ENCODE measurements around the gene PNMA6E. TPM values are rescaled to one million over a fixed set of nuclear protein-coding genes. Genes with fewer than 3 reads are reported as not detected.

Gene PNMA6E
- polyA plus RNA-seq, 1 donor from 2014 or later: not detected

- no peak overlapping the region for H3K9ac ChIP-seq (ENCODE audit: low read length)
- H3K4me3 ChIP-seq (ENCODE audit: low read length): no peak overlapping the region
- H3K79me2 ChIP-seq (replicated peaks; ENCODE audit: insufficient read depth, low read length): no peaks in the 10 kb centered on the region
- H3K4me2 ChIP-seq (ENCODE audit: low read length): no peak overlapping the region
- no peaks in the 10 kb centered on the region for H3K36me3 ChIP-seq (ENCODE audit: insufficient read depth, low read length)
- no peaks in the 10 kb centered on the region for H4K20me1 ChIP-seq (ENCODE audit: insufficient read depth)
- H3K27me3 ChIP-seq (ENCODE audit: insufficient read depth, low read depth, low read length): no peaks in the 10 kb centered on the region
- no peak overlapping the region for H3K27ac ChIP-seq (ENCODE audit: low read length)
- TF ChIP-seq POLR2AphosphoS5 (IDR thresholded peaks at IDR 0.05) (no peak), EZH2 (IDR thresholded peaks at IDR 0.05; ENCODE audit: borderline replicate concordance, insufficient read depth, low read length, poor library complexity, severe bottlenecking) (no peak), TAF1 (IDR thresholded peaks at IDR 0.05; ENCODE audit: low read depth) (no peak), CTCF (IDR thresholded peaks at IDR 0.05; ENCODE audit: poor library complexity, severe bottlenecking) (no peak), SMC3 (conservative IDR thresholded peaks at IDR 0.05; ENCODE audit: poor library complexity) (no peak), EP300 (conservative IDR thresholded peaks at IDR 0.05; ENCODE audit: poor library complexity, severe bottlenecking) (no peak), RAD21 (conservative IDR thresholded peaks at IDR 0.05) (no peak), REST (IDR thresholded peaks at IDR 0.05; ENCODE audit: borderline replicate concordance) (no peak), MXI1 (conservative IDR thresholded peaks at IDR 0.05; ENCODE audit: poor library complexity, severe bottlenecking) (no peak)
- H3F3A ChIP-seq (ENCODE audit: insufficient read depth, low read length, poor library complexity, severe bottlenecking): no peaks in the 10 kb centered on the region
- H3K9me2 ChIP-seq (ENCODE audit: insufficient read depth, low read length): no peaks in the 10 kb centered on the region
- no peak overlapping the region for H2AFZ ChIP-seq (ENCODE audit: low read depth, low read length)
- H3K9me3 ChIP-seq (ENCODE audit: low read length): no peaks in the 10 kb centered on the region
Measured at GRCh38 chrX:153400146-153401132, 711 bp downstream of the PNMA6E start.

GRCh38 chrX:153398275-153398960 lies 2.7 kb downstream of the PNMA6E start:
- Histone ChIP-seq H3K27me3 (ENCODE audit: insufficient read depth, low read depth, low read length) (no peaks in the 10 kb centered on the region), H3K9me2 (ENCODE audit: insufficient read depth, low read length) (no peaks in the 10 kb centered on the region), H3K9me3 (ENCODE audit: low read length) (no peaks in the 10 kb centered on the region), H3K27ac (ENCODE audit: low read length) (no peak overlapping the region), H2AFZ (ENCODE audit: low read depth, low read length) (no peak overlapping the region), H3K4me3 (ENCODE audit: low read length) (no peak overlapping the region), H4K20me1 (ENCODE audit: insufficient read depth) (no peaks in the 10 kb centered on the region), H3F3A (ENCODE audit: insufficient read depth, low read length, poor library complexity, severe bottlenecking) (no peaks in the 10 kb centered on the region), H3K4me2 (ENCODE audit: low read length) (no peak overlapping the region), H3K9ac (ENCODE audit: low read length) (no peak overlapping the region), H3K36me3 (ENCODE audit: insufficient read depth, low read length) (no peaks in the 10 kb centered on the region), H3K79me2 (replicated peaks; ENCODE audit: insufficient read depth, low read length) (no peaks in the 10 kb centered on the region)
- TF ChIP-seq MXI1 (conservative IDR thresholded peaks at IDR 0.05; ENCODE audit: poor library complexity, severe bottlenecking) (no peak), EZH2 (IDR thresholded peaks at IDR 0.05; ENCODE audit: borderline replicate concordance, insufficient read depth, low read length, poor library complexity, severe bottlenecking) (no peak), SMC3 (conservative IDR thresholded peaks at IDR 0.05; ENCODE audit: poor library complexity) (no peak), TAF1 (IDR thresholded peaks at IDR 0.05; ENCODE audit: low read depth) (no peak), EP300 (conservative IDR thresholded peaks at IDR 0.05; ENCODE audit: poor library complexity, severe bottlenecking) (no peak), POLR2AphosphoS5 (IDR thresholded peaks at IDR 0.05) (no peak)
